ENCODE results near the gene RGS7BP. TPM values are rescaled to one million over a fixed set of nuclear protein-coding genes. Genes with fewer than 3 reads are reported as not detected.

Gene RGS7BP
- total RNA-seq, 1 experiment from 2014 or later = 3.1 TPM

DNA sequence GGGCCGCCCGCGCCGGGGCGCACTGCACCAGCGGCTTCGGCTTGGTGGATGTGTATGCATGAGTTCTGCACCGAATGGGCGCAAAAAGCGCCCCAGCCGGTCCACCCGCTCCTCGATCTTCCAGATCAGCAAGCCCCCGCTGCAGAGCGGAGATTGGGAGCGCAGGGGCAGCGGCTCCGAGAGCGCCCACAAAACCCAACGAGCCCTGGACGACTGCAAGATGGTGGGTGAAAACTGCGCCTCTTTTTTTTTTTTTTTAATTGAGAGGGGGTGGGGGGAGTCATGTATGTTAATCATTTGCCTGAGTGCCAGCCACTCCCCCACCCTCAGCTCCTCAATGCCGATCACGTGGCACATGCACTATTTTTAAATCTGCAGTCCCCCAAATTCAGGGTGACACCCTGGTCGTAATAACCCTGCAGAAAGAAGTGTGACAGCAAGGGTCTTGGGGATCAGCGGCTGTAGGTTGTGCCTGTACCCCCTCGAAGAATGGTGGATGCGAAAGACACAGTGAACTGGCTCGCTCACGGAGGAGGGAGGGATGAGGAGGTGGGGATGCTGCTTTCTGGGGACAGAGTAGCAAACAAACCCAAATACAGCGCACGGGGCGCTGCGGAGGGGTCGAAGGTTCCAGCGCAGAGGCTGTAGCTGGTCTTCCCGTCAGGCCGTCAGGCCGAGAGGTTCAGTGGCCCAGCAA lies 900 bp downstream of the RGS7BP start:
- Histone ChIP-seq H3K4me3 (ENCODE audit: low read depth, low read length, poor library complexity, severe bottlenecking) (peak overlapping the region; percentile 49), H3K4me1 (ENCODE audit: insufficient read depth, low read length, poor library complexity, severe bottlenecking) (no peaks in the 10 kb centered on the region), H3K36me3 (ENCODE audit: insufficient read depth, low read length, poor library complexity, severe bottlenecking) (no peaks in the 10 kb centered on the region), H3K27ac (ENCODE audit: low read depth, low read length, poor library complexity, severe bottlenecking) (no peak overlapping the region), H3K27me3 (replicated peaks; ENCODE audit: insufficient read depth, low read depth, low read length, poor library complexity) (peaks cover 86% of the 10 kb centered on the region), H3K9me3 (ENCODE audit: low read depth, low read length, poor library complexity, severe bottlenecking) (no peaks in the 10 kb centered on the region)
- DNase-seq (ENCODE audit: low spot score) = no peak
- intact Hi-C loops (cut with micrococcal nuclease; ENCODE audit: unreplicated experiment) = loop anchor here (5.0 kb wide), 1 partner anchor 276 kb away; no protein-coding TSS in a partner anchor
- TF ChIP-seq, protein P1, sequence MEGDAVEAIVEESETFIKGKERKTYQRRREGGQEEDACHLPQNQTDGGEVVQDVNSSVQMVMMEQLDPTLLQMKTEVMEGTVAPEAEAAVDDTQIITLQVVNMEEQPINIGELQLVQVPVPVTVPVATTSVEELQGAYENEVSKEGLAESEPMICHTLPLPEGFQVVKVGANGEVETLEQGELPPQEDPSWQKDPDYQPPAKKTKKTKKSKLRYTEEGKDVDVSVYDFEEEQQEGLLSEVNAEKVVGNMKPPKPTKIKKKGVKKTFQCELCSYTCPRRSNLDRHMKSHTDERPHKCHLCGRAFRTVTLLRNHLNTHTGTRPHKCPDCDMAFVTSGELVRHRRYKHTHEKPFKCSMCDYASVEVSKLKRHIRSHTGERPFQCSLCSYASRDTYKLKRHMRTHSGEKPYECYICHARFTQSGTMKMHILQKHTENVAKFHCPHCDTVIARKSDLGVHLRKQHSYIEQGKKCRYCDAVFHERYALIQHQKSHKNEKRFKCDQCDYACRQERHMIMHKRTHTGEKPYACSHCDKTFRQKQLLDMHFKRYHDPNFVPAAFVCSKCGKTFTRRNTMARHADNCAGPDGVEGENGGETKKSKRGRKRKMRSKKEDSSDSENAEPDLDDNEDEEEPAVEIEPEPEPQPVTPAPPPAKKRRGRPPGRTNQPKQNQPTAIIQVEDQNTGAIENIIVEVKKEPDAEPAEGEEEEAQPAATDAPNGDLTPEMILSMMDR (conservative IDR thresholded peaks at IDR 0.05; ENCODE audit: low read depth, low read length) = peak; percentile 39; the same call in 1 of the 2 replicates
- no peak for TF ChIP-seq EZH2 (IDR thresholded peaks at IDR 0.05; ENCODE audit: borderline replicate concordance, low read depth, low read length, poor library complexity, severe bottlenecking)
- CTCF ChIA-PET = interaction anchor here (0.6 kb wide), 1 partner anchor 101 kb away, joined by 3 read pairs; no protein-coding TSS in a partner anchor
- no TSS peak for BruUV-seq (replicated peaks)
- POLR2A ChIA-PET (ENCODE audit: low non-redundant PET) = no interaction called here

DNA sequence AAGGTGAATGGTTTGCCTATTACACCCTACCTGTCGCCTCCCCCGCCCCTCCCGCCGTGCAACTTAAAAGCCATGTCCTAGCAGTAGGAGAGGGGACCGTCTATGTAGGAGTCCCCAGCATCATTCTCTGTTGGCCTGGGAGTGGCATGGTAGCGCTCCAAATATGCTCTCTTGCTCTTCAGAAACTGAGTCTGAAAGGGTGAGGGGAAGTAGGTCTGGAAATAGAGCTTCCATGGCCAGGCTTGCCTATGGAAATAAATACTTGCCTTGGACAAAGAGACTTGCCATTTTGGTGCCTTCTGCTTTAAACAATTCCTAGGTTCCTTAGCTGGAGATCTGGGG lies 1.4 kb downstream of the RGS7BP start:
- BruUV-seq (replicated peaks) = no TSS peak
- ChIA-PET POLR2A (ENCODE audit: low non-redundant PET) (no interaction called here), CTCF (interaction anchor here (0.6 kb wide), 1 partner anchor 100 kb away, joined by 3 read pairs; no protein-coding TSS in a partner anchor)
- no peaks in the 10 kb centered on the region for H3K36me3 ChIP-seq (ENCODE audit: insufficient read depth, low read length, poor library complexity, severe bottlenecking)
- peaks cover 87% of the 10 kb centered on the region for H3K27me3 ChIP-seq (replicated peaks; ENCODE audit: insufficient read depth, low read depth, low read length, poor library complexity)
- no peaks in the 10 kb centered on the region for H3K4me1 ChIP-seq (ENCODE audit: insufficient read depth, low read length, poor library complexity, severe bottlenecking)
- intact Hi-C loops (cut with micrococcal nuclease; ENCODE audit: unreplicated experiment) = loop anchor here (5.0 kb wide), 1 partner anchor 275 kb away; no protein-coding TSS in a partner anchor
- TF ChIP-seq EZH2 (IDR thresholded peaks at IDR 0.05; ENCODE audit: borderline replicate concordance, low read depth, low read length, poor library complexity, severe bottlenecking) = no peak
- no peaks in the 10 kb centered on the region for H3K9me3 ChIP-seq (ENCODE audit: low read depth, low read length, poor library complexity, severe bottlenecking)
- H3K27ac ChIP-seq (ENCODE audit: low read depth, low read length, poor library complexity, severe bottlenecking) = no peak overlapping the region
- peak overlapping the region; percentile 49 for H3K4me3 ChIP-seq (ENCODE audit: low read depth, low read length, poor library complexity, severe bottlenecking)
- no peak for DNase-seq (ENCODE audit: low spot score)

DNA sequence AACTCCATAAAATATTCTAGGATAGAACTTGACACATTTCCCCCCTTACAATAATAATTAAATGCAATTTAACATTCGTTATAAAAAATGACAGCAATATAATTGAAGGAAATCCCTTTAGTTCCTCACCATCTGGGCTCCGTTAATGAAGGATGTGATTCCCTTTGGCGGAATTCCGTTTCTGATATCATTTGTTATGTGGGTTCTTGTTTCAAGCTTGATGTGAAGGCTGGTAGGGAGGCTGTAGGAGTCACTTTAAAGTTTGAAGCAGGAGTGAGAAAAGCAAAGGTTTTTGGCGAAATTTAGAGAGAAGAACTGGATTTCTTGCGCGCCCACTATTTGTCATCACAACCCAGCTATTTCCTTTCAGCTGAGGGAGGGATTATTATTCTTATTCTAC lies 4.0 kb downstream of the RGS7BP start:
- no peak for DNase-seq (ENCODE audit: low spot score)
- POLR2A ChIA-PET (ENCODE audit: low non-redundant PET) = no interaction called here

More for the DNA sequence above, 4.0 kb downstream of the RGS7BP start:
- BruUV-seq (replicated peaks) = no TSS peak
- Histone ChIP-seq H3K27me3 (replicated peaks; ENCODE audit: insufficient read depth, low read depth, low read length, poor library complexity) (peaks cover 85% of the 10 kb centered on the region), H3K27ac (ENCODE audit: low read depth, low read length, poor library complexity, severe bottlenecking) (no peak overlapping the region), H3K4me3 (ENCODE audit: low read depth, low read length, poor library complexity, severe bottlenecking) (no peak overlapping the region), H3K4me1 (ENCODE audit: insufficient read depth, low read length, poor library complexity, severe bottlenecking) (no peaks in the 10 kb centered on the region), H3K9me3 (ENCODE audit: low read depth, low read length, poor library complexity, severe bottlenecking) (no peaks in the 10 kb centered on the region), H3K36me3 (ENCODE audit: insufficient read depth, low read length, poor library complexity, severe bottlenecking) (no peaks in the 10 kb centered on the region)
- intact Hi-C loops (cut with micrococcal nuclease; ENCODE audit: unreplicated experiment) = loop anchor here (5.0 kb wide), 1 partner anchor 272 kb away; no protein-coding TSS in a partner anchor
- TF ChIP-seq, protein P1 (conservative IDR thresholded peaks at IDR 0.05; ENCODE audit: low read depth, low read length) = no peak
- no peak for TF ChIP-seq EZH2 (IDR thresholded peaks at IDR 0.05; ENCODE audit: borderline replicate concordance, low read depth, low read length, poor library complexity, severe bottlenecking)
- CTCF ChIA-PET = no interaction called here

All from A673 (cell line).